ENCODE results near the gene TSEN15.

Gene TSEN15

GRCh38 chr1:184088037-184088436, 36.5 kb downstream of the TSEN15 start:
- in situ Hi-C loops (cut with MboI; ENCODE audit: low sequenced_read_pairs) = loop anchor here (25.0 kb wide), 2 partner anchors 474 to 574 kb away; no protein-coding TSS in a partner anchor

- in situ Hi-C loops (cut with MboI; ENCODE audit: low sequenced_read_pairs) = loop anchor here (10.0 to 25.0 kb wide), 3 partner anchors 132 to 569 kb away; no protein-coding TSS in a partner anchor
Measured at GRCh38 chr1:184093071-184093470, 41.5 kb downstream of the TSEN15 start.

GRCh38 chr1:184096005-184096404, 44.5 kb downstream of the TSEN15 start:
- in situ Hi-C loops (cut with MboI; ENCODE audit: low sequenced_read_pairs) = loop anchor here (10.0 to 25.0 kb wide), 3 partner anchors 129 to 566 kb away; no protein-coding TSS in a partner anchor

- in situ Hi-C loops (cut with MboI; ENCODE audit: low sequenced_read_pairs) = loop anchor here (10.0 to 25.0 kb wide), 3 partner anchors 128 to 566 kb away; no protein-coding TSS in a partner anchor
Measured at GRCh38 chr1:184096580-184096979, 45.0 kb downstream of the TSEN15 start.

GRCh38 chr1:184101141-184101540, 49.6 kb downstream of the TSEN15 start:
- in situ Hi-C loops (cut with MboI; ENCODE audit: low sequenced_read_pairs) = no loop called here

- in situ Hi-C loops (cut with MboI; ENCODE audit: low sequenced_read_pairs) = no loop called here
Measured at GRCh38 chr1:184101571-184101970, 50.0 kb downstream of the TSEN15 start.

GRCh38 chr1:184110272-184111204, 59.0 kb downstream of the TSEN15 start:
- in situ Hi-C loops (cut with MboI; ENCODE audit: low sequenced_read_pairs) = no loop called here

GRCh38 chr1:184112176-184112948, 60.8 kb downstream of the TSEN15 start:
- in situ Hi-C loops (cut with MboI; ENCODE audit: low sequenced_read_pairs) = no loop called here

- in situ Hi-C loops (cut with MboI; ENCODE audit: low sequenced_read_pairs) = no loop called here
Measured at GRCh38 chr1:184113251-184113650, 61.7 kb downstream of the TSEN15 start.

- in situ Hi-C loops (cut with MboI; ENCODE audit: low sequenced_read_pairs) = no loop called here
Measured at GRCh38 chr1:184114818-184115398, 63.4 kb downstream of the TSEN15 start.

- in situ Hi-C loops (cut with MboI; ENCODE audit: low sequenced_read_pairs) = no loop called here
Measured at GRCh38 chr1:184116287-184116686, 64.8 kb downstream of the TSEN15 start.

GRCh38 chr1:184118046-184118445, 66.5 kb downstream of the TSEN15 start:
- in situ Hi-C loops (cut with MboI; ENCODE audit: low sequenced_read_pairs) = no loop called here

Data from HL-60/S4 (cell line).